IMR-90 (cell line): ENCODE results near the gene ACSF2. TPM values are rescaled to one million over a fixed set of nuclear protein-coding genes. Genes with fewer than 3 reads are reported as not detected.
A peak's percentile ranks its signal among the peaks of the same experiment; 100 is the strongest.

ENCODE experiments used
- ATAC-seq: fragments of 200-7000 bp; cut with Tn5 transposase; 2 replicates; pipeline ENCODE4 v1.9.1; 2020; ENCODE audit warnings: low read depth, mild to moderate bottlenecking, moderate library complexity
- BruUV-seq: library from RNA; stranded (reverse); fragments of 400-500 nt; replicated peaks from 2 replicates; lab custom pipeline; 2021; lab: Mats Ljungman, UMichigan
- CTCF ChIA-PET: fragments of 300-600 bp; formaldehyde crosslinking; extraction: SDS; loops from one replicate; lab custom pipeline; 2021; ENCODE audit warnings: antibody characterized with exemption; lab: Yijun Ruan, JAX
- POLR2A ChIA-PET: fragments of 300-600 bp; sonication (Branson Sonifier 250); formaldehyde crosslinking; loops from one replicate; lab custom pipeline; 2022; ENCODE audit warnings: antibody characterized with exemption; ENCODE audit not compliant: unreplicated experiment; lab: Charles Lee
- DNase-seq: peaks from one replicate; pipeline ENCODE4 v3.0.0; 2013
- H2AFZ ChIP-seq: replicated peaks from 2 replicates; pipeline ENCODE3; 2013; ENCODE audit warnings: low read length, mild to moderate bottlenecking; ENCODE audit not compliant: poor library complexity
- H2AK5ac ChIP-seq: 2 replicates; pipeline ENCODE4 v1.6.1; 2013; ENCODE audit warnings: low read depth, low read length, inconsistent platforms
- H2AK9ac ChIP-seq: replicated peaks from 2 replicates; pipeline ENCODE3; 2013; ENCODE audit warnings: mild to moderate bottlenecking, low read depth, low read length, moderate library complexity; ENCODE audit not compliant: poor library complexity
- H2BK120ac ChIP-seq: 2 replicates; pipeline ENCODE4 v1.6.1; 2013; ENCODE audit warnings: low read depth, low read length, inconsistent platforms
- H2BK15ac ChIP-seq: 3 replicates; pipeline ENCODE4 v1.6.1; 2013; ENCODE audit warnings: low read depth, low read length, inconsistent platforms
- H2BK20ac ChIP-seq: 2 replicates; pipeline ENCODE4 v1.6.1; 2013; ENCODE audit warnings: low read depth, mild to moderate bottlenecking, inconsistent platforms, low read length, moderate library complexity
- H2BK5ac ChIP-seq: 2 replicates; pipeline ENCODE4 v1.6.1; 2013; ENCODE audit warnings: mild to moderate bottlenecking, low read depth, low read length, inconsistent platforms; ENCODE audit not compliant: poor library complexity, severe bottlenecking
- H3K14ac ChIP-seq: replicated peaks from 2 replicates; pipeline ENCODE4 v1.6.1; 2013; ENCODE audit warnings: low read depth, low read length, inconsistent platforms
- H3K18ac ChIP-seq: 2 replicates; pipeline ENCODE4 v1.6.1; 2013; ENCODE audit warnings: low read depth, low read length, control low read depth
- H3K23ac ChIP-seq: 2 replicates; pipeline ENCODE4 v1.6.1; 2013; ENCODE audit warnings: low read depth, low read length, inconsistent platforms
- H3K27ac ChIP-seq: 2 replicates; pipeline ENCODE4 v1.5.1; 2013; ENCODE audit warnings: mild to moderate bottlenecking, control low read depth, low read length; ENCODE audit not compliant: insufficient read depth
- H3K27me3 ChIP-seq: 2 replicates; pipeline ENCODE4 v1.6.1; 2013; ENCODE audit warnings: low read length; ENCODE audit not compliant: control insufficient read depth, insufficient read depth
- H3K36me3 ChIP-seq: 2 replicates; pipeline ENCODE4 v1.6.1; 2013; ENCODE audit warnings: low read length, mixed read lengths; ENCODE audit not compliant: control insufficient read depth, insufficient read depth
- H3K4ac ChIP-seq: 2 replicates; pipeline ENCODE4 v1.6.1; 2013; ENCODE audit warnings: low read depth, low read length, inconsistent platforms
- H3K4me1 ChIP-seq: 2 replicates; pipeline ENCODE4 v1.6.1; 2013; ENCODE audit warnings: low read length, mixed read lengths; ENCODE audit not compliant: control insufficient read depth, insufficient read depth
- H3K4me2 ChIP-seq: 2 replicates; pipeline ENCODE4 v1.6.1; 2013; ENCODE audit warnings: low read depth, mild to moderate bottlenecking, control low read depth, low read length, moderate library complexity
- H3K4me3 ChIP-seq: 2 replicates; pipeline ENCODE4 v1.5.1; 2013; ENCODE audit warnings: low read depth, mild to moderate bottlenecking, control low read depth, low read length, moderate library complexity; ENCODE audit not compliant: insufficient read depth
- H3K56ac ChIP-seq: 2 replicates; pipeline ENCODE4 v1.6.1; 2013; ENCODE audit warnings: low read length, inconsistent platforms; ENCODE audit not compliant: insufficient read depth; ENCODE audit errors: extremely low read depth
- H3K79me1 ChIP-seq, 2 experiments: 2 replicates each; pipeline ENCODE4 v1.6.1; 2013; ENCODE audit warnings: low read length in 2 of 2, inconsistent platforms in 1 of 2, low read depth in 1 of 2
- H3K9ac ChIP-seq: 2 replicates; pipeline ENCODE4 v1.6.1; 2013; ENCODE audit warnings: low read depth, low read length, control low read depth
- H3K9me1 ChIP-seq: 2 replicates; pipeline ENCODE4 v1.6.1; 2013; ENCODE audit warnings: low read length, inconsistent platforms; ENCODE audit not compliant: insufficient read depth
- H3K9me3 ChIP-seq: 2 replicates; pipeline ENCODE4 v1.6.1; 2013; ENCODE audit warnings: low read length; ENCODE audit not compliant: control insufficient read depth, insufficient read depth
- H4K20me1 ChIP-seq: 2 replicates; pipeline ENCODE4 v1.6.1; 2013; ENCODE audit warnings: low read length, inconsistent platforms; ENCODE audit not compliant: insufficient read depth
- H4K5ac ChIP-seq: 2 replicates; pipeline ENCODE4 v1.6.1; 2013; ENCODE audit warnings: mild to moderate bottlenecking, low read depth, low read length, control low read depth
- H4K8ac ChIP-seq, 2 experiments: 2 replicates each; pipeline ENCODE4 v1.6.1; 2013; ENCODE audit warnings: low read depth in 2 of 2, low read length in 2 of 2, control low read depth in 1 of 2, inconsistent platforms in 1 of 2
- H4K91ac ChIP-seq: 2 replicates; pipeline ENCODE4 v1.6.1; 2013; ENCODE audit warnings: low read depth, low read length, inconsistent platforms; ENCODE audit not compliant: insufficient read depth
- CHD1 ChIP-seq: IDR thresholded peaks from 2 replicates; pipeline ENCODE4 v1.6.1; 2012; ENCODE audit warnings: low read depth, low read length, improper control_type of control experiment
- ELK1 ChIP-seq: fragments of 150-350 bp; IDR thresholded peaks from 2 replicates; pipeline ENCODE4 v1.6.1; 2016; ENCODE audit warnings: low read depth, mild to moderate bottlenecking, low read length, moderate library complexity, borderline replicate concordance
- FOS ChIP-seq: fragments of 150-350 bp; IDR thresholded peaks from 2 replicates; pipeline ENCODE4 v1.6.1; 2016; ENCODE audit warnings: low read depth, low read length
- MAZ ChIP-seq: IDR thresholded peaks from 2 replicates; pipeline ENCODE4 v1.6.1; 2012; ENCODE audit warnings: low read depth, mild to moderate bottlenecking, low read length, improper control_type of control experiment, moderate library complexity, borderline replicate concordance
- MXI1 ChIP-seq: IDR thresholded peaks from 2 replicates; pipeline ENCODE4 v1.6.1; 2012; ENCODE audit warnings: low read depth, mild to moderate bottlenecking, low read length, moderate library complexity, borderline replicate concordance
- NFE2L2 ChIP-seq: fragments of 150-350 bp; IDR thresholded peaks from 2 replicates; pipeline ENCODE4 v1.6.1; 2016; ENCODE audit warnings: low read depth, mild to moderate bottlenecking, low read length
- POLR2A ChIP-seq: IDR thresholded peaks from 2 replicates; pipeline ENCODE4 v1.6.1; 2012; ENCODE audit warnings: mild to moderate bottlenecking, low read depth, low read length
- RAD21 ChIP-seq: IDR thresholded peaks from 2 replicates; pipeline ENCODE4 v1.6.1; 2012; ENCODE audit warnings: low read length, improper control_type of control experiment
- RCOR1 ChIP-seq: IDR thresholded peaks from 2 replicates; pipeline ENCODE4 v1.6.1; 2012; ENCODE audit warnings: mild to moderate bottlenecking, low read length, improper control_type of control experiment; ENCODE audit not compliant: insufficient replicate concordance
- RFX5 ChIP-seq: IDR thresholded peaks from 2 replicates; pipeline ENCODE4 v1.8.0; 2012; ENCODE audit warnings: low read depth, mild to moderate bottlenecking, low read length, moderate library complexity
- SMC3 ChIP-seq: fragments of 150-350 bp; IDR thresholded peaks from 2 replicates; pipeline ENCODE4 v1.6.1; 2016; ENCODE audit warnings: low read depth, mild to moderate bottlenecking, antibody characterized with exemption, low read length, moderate library complexity
- WGBS, 2 experiments: methylation state at CpG; one replicate each; pipeline versions ENCODE4 v1.1.5 to v1.1.7; 2013; ENCODE audit warnings: missing lambda C conversion rate in 2 of 2; ENCODE audit not compliant: insufficient read length in 1 of 2; ENCODE audit errors: extremely low coverage in 2 of 2; 5-methylcytosine and 5-hydroxymethylcytosine counted together
- dilution Hi-C: fragments of 300-500 bp; cut with HindIII; formaldehyde crosslinking; loops from one replicate; pipeline ENCODE4 v1.14.3; 2018; ENCODE audit warnings: low sequenced_read_pairs; ENCODE audit not compliant: unreplicated experiment
- in situ Hi-C: fragments of 300-500 bp; cut with MboI; formaldehyde crosslinking; loops from 3 replicates; pipeline ENCODE4 v1.14.3; 2019; ENCODE audit warnings: low sequenced_read_pairs, inconsistent platforms, mixed read lengths
- intact Hi-C: fragments of 100-400 bp; cut with micrococcal nuclease; formaldehyde crosslinking; loops from 2 replicates; pipeline ENCODE4 v1.10.0; 2022
- polyA plus RNA-seq, 3 experiments: library from polyadenylated mRNA; depleted of rRNA; stranded (reverse); fragments of >200 nt; gene quantifications; 2 replicates each; pipeline ENCODE4 v1.2.3, GENCODE V29; 2012; ENCODE audit warnings: low replicate concordance in 1 of 3
- total RNA-seq: library from RNA; depleted of rRNA; stranded (reverse); fragments of >200 nt; gene quantifications from 2 replicates; pipeline ENCODE4 v1.2.3, GENCODE V29; 2012
- TF ChIP-seq, protein P1 (sequence below): conservative IDR thresholded peaks from 2 replicates; pipeline ENCODE4 v1.5.1; 2012; ENCODE audit warnings: mild to moderate bottlenecking, low read depth, low read length, improper control_type of control experiment

The ACSF2 gene
- total and polyA plus RNA-seq, 2 of the 4 experiments (the other 2 are of a cell fraction) = 18.5 to 27.2 TPM

DNA sequence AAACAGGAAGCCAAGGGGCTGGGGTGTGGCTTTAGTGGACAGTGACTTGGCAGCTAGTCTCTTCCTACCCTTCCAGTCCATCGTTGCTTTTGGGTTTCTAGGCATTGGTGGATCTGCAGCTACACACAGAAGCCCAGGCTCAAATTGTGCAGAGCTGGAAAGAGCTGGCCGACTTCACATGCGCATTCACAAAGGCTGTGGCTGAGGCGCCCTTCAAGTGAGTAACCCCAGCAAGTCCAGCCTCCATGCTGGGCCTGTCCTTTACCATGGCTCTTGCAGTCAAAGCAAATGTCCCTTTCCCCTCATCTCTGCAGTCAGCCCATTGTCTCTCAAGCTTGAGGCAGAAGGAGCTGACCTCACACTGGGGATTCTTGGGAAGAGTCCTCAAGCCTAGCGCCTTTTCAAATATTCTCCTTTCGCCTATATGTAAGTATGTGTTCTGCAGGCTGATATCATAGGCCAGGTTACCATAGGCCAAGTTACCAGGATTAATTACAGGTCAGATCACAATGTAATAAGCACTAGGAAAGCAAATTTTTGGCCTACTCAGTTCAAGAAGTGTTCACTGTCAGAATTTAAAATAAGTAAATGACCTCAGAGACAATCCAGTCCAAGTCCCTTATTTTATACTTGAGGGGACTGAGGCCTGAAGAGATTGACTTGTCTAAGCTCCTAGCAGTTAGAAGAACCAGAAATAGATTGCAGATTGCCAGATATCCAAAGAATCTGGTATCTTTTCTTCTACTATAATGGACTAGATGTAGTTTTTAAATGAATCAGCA, 46.5 kb upstream of the ACSF2 start (continued):
- TF ChIP-seq ELK1 = no peak

DNA sequence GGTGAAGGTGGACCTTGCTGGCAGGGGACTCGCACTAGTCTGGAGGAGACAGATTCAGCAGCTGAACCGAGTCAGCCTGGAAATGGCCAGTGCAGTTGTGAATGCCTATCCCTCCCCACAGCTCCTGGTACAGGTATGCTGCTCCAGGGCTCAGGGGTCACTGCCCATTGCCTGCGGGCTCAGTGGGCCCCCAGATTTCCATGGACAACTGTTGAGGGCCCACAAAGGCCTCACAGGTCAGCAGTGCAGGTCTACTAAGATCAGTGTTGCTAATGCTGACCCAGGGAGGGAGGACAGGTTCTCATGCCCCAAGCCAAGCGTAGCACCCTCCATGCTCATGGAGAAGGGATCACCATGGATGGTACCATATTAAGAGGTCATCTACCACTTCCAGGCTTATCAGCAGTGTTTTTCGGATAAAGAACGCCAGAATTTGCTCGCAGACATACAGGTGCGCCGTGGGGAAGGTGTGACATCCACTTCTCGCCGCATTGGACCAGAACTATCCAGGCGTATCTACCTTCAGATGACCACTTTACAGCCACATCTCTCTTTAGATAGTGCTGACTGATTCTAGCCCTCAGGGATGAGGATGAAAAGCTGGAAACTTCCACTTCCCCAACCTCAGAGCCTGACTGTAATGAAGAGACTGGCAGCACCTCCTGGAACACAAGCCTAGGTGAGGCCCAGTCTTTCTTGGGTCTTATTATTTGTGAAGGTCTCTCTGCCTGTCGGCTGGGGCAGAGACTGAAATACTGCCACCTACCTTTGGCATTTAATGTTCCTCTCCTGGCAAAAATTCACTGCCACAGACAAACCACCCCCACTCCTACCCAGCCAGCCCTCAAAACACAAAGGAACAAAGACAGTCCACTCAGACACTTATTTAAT, 45.4 kb upstream of the ACSF2 start:
- Histone ChIP-seq H3K14ac (no peak overlapping the region), H3K4ac (no peak overlapping the region), H3K9me1 (no peaks in the 10 kb centered on the region), H3K27ac (no peak overlapping the region), H3K18ac (no peak overlapping the region), H4K91ac (no peak overlapping the region), H3K4me2 (no peak overlapping the region), H3K9me3 (no peaks in the 10 kb centered on the region), H2AFZ (no peak overlapping the region), H2BK5ac (no peak overlapping the region), H3K27me3 (no peaks in the 10 kb centered on the region), H2AK5ac (no peak overlapping the region), H4K5ac (no peak overlapping the region), H3K9ac (no peak overlapping the region), H4K8ac (0 out of 4 replicates have a peak overlapping the region, but pooled peaks of 1 of the 2 experiments have one; percentile 8), H3K4me1 (no peaks in the 10 kb centered on the region), H4K20me1 (peaks cover 27% of the 10 kb centered on the region), H3K36me3 (peaks cover 52% of the 10 kb centered on the region), H3K4me3 (no peak overlapping the region), H2AK9ac (peak overlapping the region; percentile 20), H2BK120ac (no peak overlapping the region), H3K79me1 (peaks cover 10 to 28% of the 10 kb centered on the region in 2 experiments; a peak in 3 of 4 replicates), H3K23ac (no peak overlapping the region), H2BK15ac (no peak overlapping the region), H3K56ac (no peak overlapping the region), H2BK20ac (no peak overlapping the region)
- WGBS, 2 experiments = 100% methylated on average over 1 of the region's 13 CpGs; no CpG with 5 or more reads in 1 of the 2 experiments
- CTCF ChIA-PET = no interaction called here
- intact Hi-C loops = no loop called here
- no TSS peak for BruUV-seq
- POLR2A ChIA-PET = no interaction called here
- in situ Hi-C loops = no loop called here
- no peak for DNase-seq
- dilution Hi-C loops = no loop called here
- peak; percentile 19 for ATAC-seq
- TF ChIP-seq RAD21 (no peak), MXI1 (no peak), SMC3 (no peak), NFE2L2 (no peak), FOS (no peak), MAZ (no peak), RCOR1 (no peak), RFX5 (no peak), CHD1 (no peak), POLR2A (peak; percentile 41; the same call in 1 of the 2 replicates)
- TF ChIP-seq, protein P1, sequence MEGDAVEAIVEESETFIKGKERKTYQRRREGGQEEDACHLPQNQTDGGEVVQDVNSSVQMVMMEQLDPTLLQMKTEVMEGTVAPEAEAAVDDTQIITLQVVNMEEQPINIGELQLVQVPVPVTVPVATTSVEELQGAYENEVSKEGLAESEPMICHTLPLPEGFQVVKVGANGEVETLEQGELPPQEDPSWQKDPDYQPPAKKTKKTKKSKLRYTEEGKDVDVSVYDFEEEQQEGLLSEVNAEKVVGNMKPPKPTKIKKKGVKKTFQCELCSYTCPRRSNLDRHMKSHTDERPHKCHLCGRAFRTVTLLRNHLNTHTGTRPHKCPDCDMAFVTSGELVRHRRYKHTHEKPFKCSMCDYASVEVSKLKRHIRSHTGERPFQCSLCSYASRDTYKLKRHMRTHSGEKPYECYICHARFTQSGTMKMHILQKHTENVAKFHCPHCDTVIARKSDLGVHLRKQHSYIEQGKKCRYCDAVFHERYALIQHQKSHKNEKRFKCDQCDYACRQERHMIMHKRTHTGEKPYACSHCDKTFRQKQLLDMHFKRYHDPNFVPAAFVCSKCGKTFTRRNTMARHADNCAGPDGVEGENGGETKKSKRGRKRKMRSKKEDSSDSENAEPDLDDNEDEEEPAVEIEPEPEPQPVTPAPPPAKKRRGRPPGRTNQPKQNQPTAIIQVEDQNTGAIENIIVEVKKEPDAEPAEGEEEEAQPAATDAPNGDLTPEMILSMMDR = 0 out of 2 replicates have a peak, but pooled peaks have one; percentile 14
